Duodenal mucosa (tissue), 2 donors: Measurements from ENCODE around the gene LRRC45.

Experiments
- H3K27ac ChIP-seq: one replicate; pipeline ENCODE4 v1.7.0; 2013; ENCODE audit warnings: low read depth, low read length
- H3K27me3 ChIP-seq, 2 donors: one replicate each; pipeline ENCODE4 v1.7.0; 2013; ENCODE audit warnings: low read length in 2 of 2, control low read depth in 1 of 2; ENCODE audit not compliant: insufficient read depth in 2 of 2, control insufficient read depth in 1 of 2
- H3K36me3 ChIP-seq, 2 donors: one replicate each; pipeline ENCODE4 v1.7.0; 2013; ENCODE audit warnings: low read length in 2 of 2, control low read depth in 1 of 2; ENCODE audit not compliant: insufficient read depth in 2 of 2, control insufficient read depth in 1 of 2
- H3K4me1 ChIP-seq, 2 donors: one replicate each; pipeline ENCODE4 v1.7.0; 2013; ENCODE audit warnings: low read length in 2 of 2, control low read depth in 1 of 2; ENCODE audit not compliant: insufficient read depth in 2 of 2, control insufficient read depth in 1 of 2
- H3K4me3 ChIP-seq, 2 donors: one replicate each; pipeline ENCODE4 v1.7.0; 2013; ENCODE audit warnings: low read length in 2 of 2, low read depth in 1 of 2
- H3K9ac ChIP-seq, 2 donors: one replicate each; pipeline ENCODE4 v1.7.0; 2013; ENCODE audit warnings: low read length in 2 of 2, low read depth in 1 of 2
- H3K9me3 ChIP-seq, 2 donors: one replicate each; pipeline ENCODE4 v1.7.0; 2013; ENCODE audit warnings: low read length in 2 of 2, control low read depth in 1 of 2; ENCODE audit not compliant: control insufficient read depth in 1 of 2

Gene LRRC45

GRCh38 chr17:81994593-81995462 is 28.3 kb upstream of the LRRC45 start:
- H3K9ac ChIP-seq = no peak overlapping the region

GRCh38 chr17:81995463-81996231 is 27.5 kb upstream of the LRRC45 start:
- Histone ChIP-seq H3K27ac (no peak overlapping the region), H3K9me3 (no peaks in the 10 kb centered on the region), H3K9ac (no peak overlapping the region), H3K4me1 (peaks cover 27 to 35% of the 10 kb centered on the region in 2 donors), H3K4me3 (no peak overlapping the region), H3K36me3 (peaks cover 4 to 18% of the 10 kb centered on the region in 2 donors), H3K27me3 (no peaks in the 10 kb centered on the region)

More at GRCh38 chr17:81994593-81995462, 28.3 kb upstream of the LRRC45 start:
- no peak overlapping the region for H3K27ac ChIP-seq
- H3K4me1 ChIP-seq = peaks cover 21 to 28% of the 10 kb centered on the region in 2 donors
- H3K36me3 ChIP-seq = peaks cover 4 to 18% of the 10 kb centered on the region in 2 donors
- H3K4me3 ChIP-seq = no peak overlapping the region
- H3K27me3 ChIP-seq = no peaks in the 10 kb centered on the region
- H3K9me3 ChIP-seq = no peaks in the 10 kb centered on the region

- peaks cover 23 to 34% of the 10 kb centered on the region in 2 donors for H3K4me1 ChIP-seq
- H3K4me3 ChIP-seq = no peak overlapping the region
- H3K36me3 ChIP-seq = peaks cover 4 to 18% of the 10 kb centered on the region in 2 donors
- no peak overlapping the region for H3K27ac ChIP-seq
- no peak overlapping the region for H3K9ac ChIP-seq
- no peaks in the 10 kb centered on the region for H3K27me3 ChIP-seq
- H3K9me3 ChIP-seq = no peaks in the 10 kb centered on the region
These were observed 26.8 kb upstream of the LRRC45 start for GRCh38 chr17:81996232-81996756.

GRCh38 chr17:81996757-81997441 is 26.2 kb upstream of the LRRC45 start:
- no peaks in the 10 kb centered on the region for H3K9me3 ChIP-seq
- no peak overlapping the region for H3K27ac ChIP-seq
- peaks cover 22 to 29% of the 10 kb centered on the region in 2 donors for H3K4me1 ChIP-seq
- H3K4me3 ChIP-seq = no peak overlapping the region
- no peaks in the 10 kb centered on the region for H3K27me3 ChIP-seq
- H3K36me3 ChIP-seq = peaks cover 4 to 18% of the 10 kb centered on the region in 2 donors
- H3K9ac ChIP-seq = no peak overlapping the region

- H3K27ac ChIP-seq = no peak overlapping the region
- peaks cover 14 to 19% of the 10 kb centered on the region in 2 donors for H3K4me1 ChIP-seq
- peaks cover 4 to 18% of the 10 kb centered on the region in 2 donors for H3K36me3 ChIP-seq
These were observed 24.9 kb upstream of the LRRC45 start for GRCh38 chr17:81998212-81998611.

GRCh38 chr17:81998691-81999438 is 24.2 kb upstream of the LRRC45 start:
- Histone ChIP-seq H3K4me3 (no peak overlapping the region), H3K9me3 (no peaks in the 10 kb centered on the region), H3K36me3 (peaks cover 3 to 17% of the 10 kb centered on the region in 2 donors), H3K27me3 (no peaks in the 10 kb centered on the region), H3K27ac (no peak overlapping the region), H3K9ac (no peak overlapping the region), H3K4me1 (peaks cover 14 to 19% of the 10 kb centered on the region in 2 donors)

More at GRCh38 chr17:81998212-81998611, 24.9 kb upstream of the LRRC45 start:
- Histone ChIP-seq H3K4me3 (no peak overlapping the region), H3K9me3 (no peaks in the 10 kb centered on the region), H3K9ac (no peak overlapping the region), H3K27me3 (no peaks in the 10 kb centered on the region)

- Histone ChIP-seq H3K4me1 (peaks cover 14 to 19% of the 10 kb centered on the region in 2 donors), H3K36me3 (peaks cover 0 to 14% of the 10 kb centered on the region in 2 donors), H3K9ac (no peak overlapping the region), H3K27ac (no peak overlapping the region), H3K9me3 (no peaks in the 10 kb centered on the region), H3K4me3 (no peak overlapping the region), H3K27me3 (no peaks in the 10 kb centered on the region)
These were observed 23.5 kb upstream of the LRRC45 start for GRCh38 chr17:81999587-81999975.

GRCh38 chr17:81999976-82000802 is 22.9 kb upstream of the LRRC45 start:
- Histone ChIP-seq H3K4me3 (peak overlapping the region; percentile 13 to 32), H3K27me3 (no peaks in the 10 kb centered on the region), H3K36me3 (peaks cover 0 to 14% of the 10 kb centered on the region in 2 donors), H3K27ac (no peak overlapping the region), H3K9ac (no peak overlapping the region), H3K9me3 (no peaks in the 10 kb centered on the region), H3K4me1 (peaks cover 14 to 19% of the 10 kb centered on the region in 2 donors)
